Small intestine (tissue), 7 donors: ENCODE results near the gene NR6A1. TPM values are rescaled to one million over a fixed set of nuclear protein-coding genes. Genes with fewer than 3 reads are reported as not detected.

ENCODE experiments used
- DNase-seq, 2 donors: peaks; one replicate each; pipeline versions ENCODE4 v3.0.0 to v3.0.0-alpha.2; 2013
- FAIRE-seq: peaks from 2 replicates; lab custom pipeline; 2012; peaks lifted over from hg19 to GRCh38; lab: Jason Lieb, UNC
- H3K27ac ChIP-seq, 3 donors: one replicate each; pipeline ENCODE4 v1.5.1; 2013; ENCODE audit warnings: low read length in 2 of 3, mild to moderate bottlenecking in 2 of 3, control low read depth in 1 of 3, inconsistent platforms in 1 of 3, low read depth in 1 of 3, moderate library complexity in 1 of 3
- H3K27me3 ChIP-seq, 3 donors: one replicate each; pipeline ENCODE4 v1.6.1; 2013; ENCODE audit warnings: low read length in 3 of 3, inconsistent platforms in 1 of 3; ENCODE audit not compliant: control insufficient read depth in 3 of 3, insufficient read depth in 3 of 3
- H3K36me3 ChIP-seq, 3 donors: one replicate each; pipeline ENCODE4 v1.6.1; 2013; ENCODE audit warnings: low read length in 3 of 3, inconsistent platforms in 1 of 3, low read depth in 1 of 3, mild to moderate bottlenecking in 1 of 3, moderate library complexity in 1 of 3; ENCODE audit not compliant: control insufficient read depth in 3 of 3, insufficient read depth in 2 of 3
- H3K4me1 ChIP-seq, 3 donors: one replicate each; pipeline ENCODE4 v1.6.1; 2013; ENCODE audit warnings: low read length in 2 of 3, inconsistent platforms in 1 of 3, low read depth in 1 of 3, mild to moderate bottlenecking in 1 of 3, moderate library complexity in 1 of 3; ENCODE audit not compliant: control insufficient read depth in 3 of 3, insufficient read depth in 2 of 3
- H3K4me3 ChIP-seq, 3 donors: one replicate each; pipeline ENCODE4 v1.5.1; 2013; ENCODE audit warnings: low read length in 3 of 3, control low read depth in 1 of 3, inconsistent platforms in 1 of 3, low read depth in 1 of 3, mild to moderate bottlenecking in 1 of 3, moderate library complexity in 1 of 3
- H3K9me3 ChIP-seq, 2 donors: one replicate each; pipeline ENCODE4 v1.6.1; 2013; ENCODE audit warnings: low read depth in 1 of 2, low read length in 1 of 2; ENCODE audit not compliant: control insufficient read depth in 2 of 2, insufficient read depth in 1 of 2
- WGBS, 3 donors: extraction: QIAGEN DNeasy Blood & Tissue Kit; methylation state at CpG; one replicate each; pipeline ENCODE4 v1.1.7; 2013; 5-methylcytosine and 5-hydroxymethylcytosine counted together
- polyA plus RNA-seq, 4 donors: library from polyadenylated mRNA; stranded (reverse) in 3 of 4; unstranded in 1 of 4; fragments of 200-250 nt in 3 of 4; fragments of 120-200 nt in 1 of 4; gene quantifications; one replicate each; pipeline versions ENCODE4 v1.2.1 to v1.2.3, GENCODE V29; 2013
- donor health status: healthy with polysubstance abuse.
- donor health status: control.
- donor health status: control.
- donor health status: Bipolar disorder and iron deficiency.
- donor health status: healthy.

NR6A1 gene
- polyA plus RNA-seq, 4 donors = 2.3 to 6.0 (median 4.0) TPM

DNA sequence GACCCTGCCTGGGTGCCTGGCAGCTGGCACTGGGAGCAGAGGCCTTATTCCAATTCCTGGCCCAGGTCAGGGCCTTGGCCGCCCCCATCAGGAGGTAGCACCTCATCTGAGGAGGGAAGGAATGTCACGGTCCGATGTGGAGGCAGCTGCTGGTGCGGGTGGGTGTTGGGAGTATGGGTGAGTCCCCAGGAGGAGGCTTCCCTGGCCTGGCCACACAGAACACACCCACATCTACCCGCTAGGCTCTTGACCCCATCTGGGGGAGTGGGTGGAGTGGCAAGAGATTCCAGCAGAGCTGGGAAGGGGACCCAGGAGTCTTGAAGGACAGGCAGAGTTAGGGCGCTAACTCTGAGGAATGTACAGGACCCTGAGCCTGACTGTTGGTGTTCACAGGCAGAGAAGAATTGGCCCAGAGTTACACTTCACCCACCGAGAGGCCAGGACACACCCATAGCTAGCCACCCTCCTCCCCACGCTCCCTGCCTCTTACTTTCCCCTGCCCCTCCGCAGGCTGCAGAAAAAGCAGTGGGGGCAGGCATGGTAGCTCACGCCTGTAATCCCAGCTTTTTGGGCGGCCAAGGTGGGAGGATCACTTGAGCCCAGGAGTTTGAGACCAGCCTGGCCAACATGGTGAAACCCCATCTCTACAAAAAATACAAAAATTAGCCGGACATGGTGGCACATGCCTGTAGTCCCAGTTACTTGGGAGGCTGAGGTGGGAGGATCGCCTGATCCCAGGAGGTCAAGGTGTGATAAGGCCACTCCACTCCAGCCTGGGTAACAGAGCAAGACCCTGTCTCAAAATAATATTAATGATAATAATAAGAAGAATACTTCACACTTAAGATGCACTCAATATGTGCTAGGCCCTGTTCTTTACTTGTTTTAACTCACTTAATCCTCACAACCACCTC is 11.8 kb upstream of the NR6A1 start:
- Histone ChIP-seq H3K27ac (no peak overlapping the region), H3K36me3 (peaks cover 0 to 5% (median 0%) of the 10 kb centered on the region in 3 donors), H3K9me3 (no peaks in the 10 kb centered on the region), H3K4me3 (no peak overlapping the region), H3K4me1 (no peaks in the 10 kb centered on the region), H3K27me3 (no peaks in the 10 kb centered on the region)
- DNase-seq (no peak), FAIRE-seq (no peak)
- WGBS, 3 donors = 81 to 83% (median 83%) methylated on average over 12 to 13 of the region's 13 CpGs

DNA sequence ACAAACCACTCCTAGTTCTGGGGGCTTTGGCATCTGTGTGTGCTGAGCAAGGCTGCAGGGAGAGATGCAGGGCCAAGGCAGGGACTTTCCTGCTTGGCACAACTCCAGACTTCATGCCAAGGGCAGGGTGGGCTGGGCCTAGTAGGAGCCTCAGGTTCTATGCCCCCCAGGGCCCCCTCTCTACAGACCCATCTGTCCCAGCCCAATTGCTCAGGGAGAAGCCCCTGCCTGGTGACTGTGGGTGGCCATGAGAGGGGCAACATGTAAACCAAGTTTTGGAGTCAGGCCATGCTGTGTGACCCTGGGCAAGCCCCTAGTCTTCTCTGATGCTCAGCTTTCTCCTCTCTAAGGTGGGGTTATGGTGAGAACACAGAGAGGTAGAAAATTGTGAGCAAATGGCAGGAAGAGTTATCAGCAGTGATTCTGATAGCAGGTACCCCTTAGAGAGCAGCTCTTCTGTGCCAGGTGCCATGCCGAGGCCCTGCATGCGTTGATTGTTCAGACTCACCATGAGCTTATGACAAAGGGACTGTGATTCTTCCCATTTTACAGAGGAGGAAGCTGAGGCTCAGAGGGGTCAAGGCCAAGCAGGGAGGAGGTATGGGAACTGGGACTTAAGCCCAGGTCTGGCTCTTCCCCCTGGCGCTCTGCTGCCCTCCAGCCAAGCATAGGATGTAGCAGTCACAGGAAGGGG is 11.0 kb upstream of the NR6A1 start:
- 82 to 93% (median 87%) methylated on average over 3 of the region's 3 CpGs for WGBS, 3 donors
- Histone ChIP-seq H3K9me3 (no peaks in the 10 kb centered on the region), H3K36me3 (peaks cover 0 to 5% (median 0%) of the 10 kb centered on the region in 3 donors), H3K27me3 (peaks cover 3 to 7% (median 5%) of the 10 kb centered on the region in 3 donors), H3K4me1 (no peaks in the 10 kb centered on the region), H3K4me3 (no peak overlapping the region), H3K27ac (no peak overlapping the region)
- DNase-seq = no peak
- FAIRE-seq = no peak

DNA sequence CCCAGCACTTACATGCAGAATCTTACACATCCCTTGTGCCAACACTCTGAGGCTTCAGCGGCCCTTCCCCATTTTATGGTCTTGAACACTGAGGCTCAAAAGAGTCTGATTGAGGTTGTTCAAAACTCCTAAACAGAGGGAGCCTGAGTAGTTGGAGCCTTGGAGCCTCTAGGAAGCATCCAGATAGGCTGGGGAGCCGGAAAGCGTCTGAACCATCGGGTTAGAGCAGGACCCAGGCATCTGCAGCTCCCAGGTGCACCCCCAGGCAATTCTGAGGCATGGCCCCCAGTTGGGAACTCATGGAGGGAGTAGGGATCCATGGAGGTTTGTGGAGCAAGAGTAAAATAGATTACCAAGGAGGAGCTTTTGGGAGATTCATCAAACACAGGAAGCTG is 9.6 kb upstream of the NR6A1 start:
- H3K36me3 ChIP-seq = no peaks in the 10 kb centered on the region
- peaks cover 4 to 17% (median 5%) of the 10 kb centered on the region in 3 donors for H3K27me3 ChIP-seq
- FAIRE-seq (no peak), DNase-seq (no peak)
- WGBS, 3 donors = 93 to 98% (median 95%) methylated on average over 4 of the region's 4 CpGs
- no peak overlapping the region for H3K4me3 ChIP-seq
- H3K9me3 ChIP-seq = no peaks in the 10 kb centered on the region
- no peak overlapping the region for H3K27ac ChIP-seq
- peaks cover 0 to 5% (median 0%) of the 10 kb centered on the region in 3 donors for H3K4me1 ChIP-seq

DNA sequence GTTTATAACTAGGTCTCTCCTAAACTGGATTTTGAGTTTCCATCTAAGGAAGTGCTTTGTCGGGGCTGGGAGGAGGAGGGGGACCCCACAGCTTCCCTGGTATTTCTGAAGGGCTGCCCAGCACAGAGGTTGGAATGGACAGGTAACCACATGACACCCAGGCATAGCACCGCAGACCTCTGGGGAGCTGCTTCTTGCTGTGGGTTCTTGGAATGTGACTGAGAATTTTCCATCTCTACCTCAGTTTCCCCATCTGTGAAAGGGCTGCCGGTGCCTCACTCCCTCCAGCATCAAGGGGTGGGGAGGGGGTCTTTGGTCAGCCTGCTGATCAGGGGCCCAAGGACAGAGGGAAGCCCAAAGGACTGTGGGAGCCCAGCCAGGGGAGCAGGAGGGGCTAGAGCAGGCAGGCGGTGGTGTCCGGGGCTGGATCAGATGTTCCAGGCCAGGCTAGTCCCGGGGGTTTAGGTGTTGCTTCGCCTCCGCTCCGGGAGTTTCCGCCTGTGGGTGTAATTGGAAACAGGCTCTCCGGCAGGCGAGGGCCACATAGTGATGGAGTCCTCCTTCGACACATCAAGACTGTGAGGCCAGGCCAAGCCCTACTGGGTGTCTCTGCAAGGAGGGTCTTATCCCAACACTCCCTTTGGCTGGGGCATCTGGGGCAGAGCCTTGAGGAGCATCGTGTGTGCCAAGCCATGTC is 9.1 kb upstream of the NR6A1 start:
- Histone ChIP-seq H3K27ac (peak overlapping the region in 2 of 3 donors; percentile 21 to 48), H3K9me3 (no peaks in the 10 kb centered on the region), H3K4me1 (peaks cover 0 to 5% (median 0%) of the 10 kb centered on the region in 3 donors), H3K4me3 (no peak overlapping the region), H3K36me3 (no peaks in the 10 kb centered on the region), H3K27me3 (peaks cover 4 to 17% (median 5%) of the 10 kb centered on the region in 3 donors)
- 69 to 78% (median 76%) methylated on average over 14 of the region's 14 CpGs for WGBS, 3 donors
- DNase-seq (no peak), FAIRE-seq (no peak)

DNA sequence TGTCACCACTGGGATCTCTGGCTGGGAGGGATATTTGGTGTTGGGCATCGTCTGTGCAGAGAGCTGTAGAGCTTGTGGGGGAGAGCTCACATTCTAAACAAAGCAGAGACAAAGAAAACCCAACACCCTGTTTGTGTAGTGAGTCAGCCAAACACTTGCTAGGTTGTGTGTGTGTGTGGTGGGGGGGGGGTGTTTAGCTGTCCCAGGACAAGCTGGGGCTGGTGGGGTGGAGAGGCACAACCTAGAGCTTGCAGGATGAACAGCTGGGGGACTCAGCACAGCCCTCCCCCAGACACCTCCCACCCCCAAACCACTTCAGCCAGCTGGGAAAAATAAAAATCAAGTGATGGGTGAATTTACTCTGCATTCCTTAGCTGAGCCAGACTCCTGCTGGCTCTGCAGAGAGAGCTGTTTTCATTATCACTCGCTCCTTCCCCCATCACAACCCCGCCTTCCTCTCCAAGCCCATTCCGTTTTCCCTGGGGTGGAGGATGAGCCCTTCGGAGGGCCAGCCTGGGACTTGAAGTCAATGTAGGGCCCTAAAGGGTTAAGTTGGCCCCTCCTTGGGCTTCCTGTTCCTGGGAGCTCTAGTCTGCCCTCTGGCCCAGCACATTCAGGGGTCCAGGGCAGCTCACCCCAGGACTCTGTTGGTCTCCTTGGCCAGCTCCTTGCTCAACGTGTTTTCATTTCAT is 8.4 kb upstream of the NR6A1 start:
- Histone ChIP-seq H3K4me3 (no peak overlapping the region), H3K27me3 (peaks cover 4 to 17% (median 5%) of the 10 kb centered on the region in 3 donors), H3K4me1 (peaks cover 0 to 5% (median 0%) of the 10 kb centered on the region in 3 donors), H3K36me3 (no peaks in the 10 kb centered on the region), H3K27ac (peak overlapping the region in 2 of 3 donors; percentile 18 to 48), H3K9me3 (no peaks in the 10 kb centered on the region)
- FAIRE-seq (no peak), DNase-seq (peak in 1 of 2 donors; percentile 23)
- 36 to 57% (median 44%) methylated on average over 6 of the region's 6 CpGs for WGBS, 3 donors

DNA sequence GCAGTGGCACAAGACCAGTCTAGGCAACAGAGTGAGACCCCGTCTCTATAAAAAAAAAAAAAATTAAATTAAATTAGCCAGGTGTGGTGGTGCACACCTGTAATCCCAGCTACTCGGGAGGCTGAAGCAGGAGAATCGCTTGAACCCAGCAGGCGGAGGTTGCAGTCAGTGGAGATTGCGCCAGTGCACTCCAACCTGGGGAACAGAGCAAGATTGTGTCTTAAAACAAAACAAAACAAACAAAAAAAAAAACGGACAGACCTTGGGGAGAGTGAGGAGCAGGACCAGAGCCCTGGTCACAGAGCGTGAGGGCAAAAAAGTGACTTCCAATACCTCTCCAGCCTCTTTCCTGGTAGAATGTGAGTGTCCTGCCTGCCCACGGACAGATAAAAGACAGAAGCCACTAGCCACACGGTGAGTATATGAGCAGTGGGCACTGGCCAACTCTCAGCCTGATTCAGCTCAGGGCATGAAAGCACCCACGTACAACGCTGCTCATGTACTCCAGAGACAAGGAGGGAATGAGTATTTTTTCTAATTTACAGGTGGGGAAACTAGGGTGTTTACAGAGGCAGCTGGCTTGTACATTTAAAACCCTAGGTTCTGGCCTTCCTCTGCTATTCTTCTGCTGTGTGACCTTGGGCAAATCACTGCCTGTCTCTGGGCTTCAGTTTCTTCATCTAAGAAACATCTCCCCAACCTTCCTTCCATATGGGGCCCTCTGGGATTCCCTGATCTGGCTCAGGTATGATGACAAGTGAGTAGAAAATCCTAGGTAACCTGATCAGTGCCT is 7.7 kb upstream of the NR6A1 start:
- DNase-seq (no peak), FAIRE-seq (no peak)
- WGBS, 3 donors = 74 to 82% (median 78%) methylated on average over 11 of the region's 11 CpGs
- Histone ChIP-seq H3K4me1 (peaks cover 0 to 5% (median 0%) of the 10 kb centered on the region in 3 donors), H3K27me3 (peaks cover 4 to 17% (median 5%) of the 10 kb centered on the region in 3 donors), H3K36me3 (no peaks in the 10 kb centered on the region), H3K9me3 (no peaks in the 10 kb centered on the region), H3K4me3 (no peak overlapping the region), H3K27ac (peak overlapping the region in 2 of 3 donors; percentile 1 to 5)

DNA sequence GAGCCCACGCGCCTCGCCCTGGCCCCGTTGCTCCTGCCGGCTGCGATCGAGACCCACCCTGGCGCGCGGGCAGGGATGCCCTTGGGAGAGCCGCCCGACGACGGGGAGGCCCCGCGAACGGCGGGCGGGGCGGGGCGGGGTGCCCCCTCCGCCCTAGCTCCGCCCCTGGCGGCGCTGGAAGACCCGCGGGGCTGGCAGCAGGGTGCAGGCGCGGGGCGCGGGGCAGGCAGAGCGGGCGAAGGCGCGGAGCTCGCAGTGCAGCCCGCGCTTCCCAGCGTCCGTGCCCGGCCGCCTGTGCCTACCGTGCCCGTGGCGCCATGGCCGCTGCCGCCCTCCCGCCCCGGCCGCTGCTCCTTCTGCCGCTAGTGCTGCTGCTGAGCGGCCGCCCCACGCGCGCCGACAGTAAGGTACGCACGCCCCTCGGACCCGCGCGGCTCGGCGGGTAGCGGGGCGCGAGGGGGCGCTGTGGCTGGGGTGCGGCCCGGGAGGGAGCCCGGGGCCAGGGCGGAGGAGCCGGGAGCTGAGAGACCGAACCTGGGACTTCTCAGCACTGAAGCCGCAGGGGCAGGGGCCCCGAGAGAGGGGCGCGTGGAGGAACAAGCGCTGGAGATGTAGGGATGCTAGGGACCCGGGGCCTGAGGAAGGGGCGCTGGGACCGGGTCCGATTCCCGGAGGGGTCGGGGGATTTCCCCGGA is 6.0 kb upstream of the NR6A1 start, which contains the start of gene OLFML2A:
TSS of gene OLFML2A (plus strand) at position 180 of the 695 bp plus-strand sequence. CDS start at position 318, 138 bp downstream.
- WGBS, 3 donors = 1 to 4% (median 1%) methylated on average over 48 to 87 of the region's 87 CpGs
- peak within 1 kb of the TSS; percentile 31 to 53 (median 44) for H3K4me3 ChIP-seq
- peak within 1 kb of the TSS in 2 of 3 donors; percentile 17 to 28 for H3K27ac ChIP-seq
- H3K36me3 ChIP-seq = no peaks in the 10 kb centered on the region
- no peak for FAIRE-seq
- H3K27me3 ChIP-seq = peaks cover 4 to 17% (median 5%) of the 10 kb centered on the region in 3 donors
- H3K4me1 ChIP-seq = peaks cover 0 to 5% (median 0%) of the 10 kb centered on the region in 3 donors
- H3K9me3 ChIP-seq = no peaks in the 10 kb centered on the region
- peak in 1 of 2 donors; percentile 50 for DNase-seq
